Measurements from ENCODE around the gene BEST1.
A peak's percentile ranks its signal among the peaks of the same experiment; 100 is the strongest.

Gene BEST1

DNA sequence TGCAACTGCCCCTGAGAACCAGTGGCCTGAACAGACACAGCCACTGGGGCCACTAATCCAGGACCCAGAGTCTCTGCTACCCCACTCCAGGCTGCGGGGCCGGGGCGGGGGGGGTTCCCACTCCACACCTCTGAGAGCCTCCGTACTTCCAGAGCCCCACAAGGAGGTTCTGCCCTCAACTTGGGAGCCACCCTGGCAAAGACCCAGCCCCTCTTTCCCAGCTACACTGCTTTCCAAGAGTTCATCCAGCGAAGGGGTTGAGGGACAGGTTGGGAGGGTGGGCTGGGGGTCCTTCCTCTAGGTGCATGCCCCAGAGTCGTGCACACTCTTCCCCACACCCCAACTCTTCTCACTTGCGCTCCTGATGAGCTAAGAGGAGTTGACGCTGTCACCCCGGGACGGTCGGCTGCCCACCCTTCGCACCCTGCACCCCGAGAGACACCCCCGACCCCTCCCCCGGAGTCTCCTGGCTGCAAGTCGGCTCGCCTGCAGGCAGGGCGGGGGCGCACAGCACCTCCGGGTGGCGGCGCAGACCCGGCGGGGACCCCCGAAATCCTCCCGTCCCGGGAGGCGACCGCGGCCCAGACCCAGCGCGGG lies 33.3 kb upstream of the BEST1 start:
- no peak for DNase-seq

DNA sequence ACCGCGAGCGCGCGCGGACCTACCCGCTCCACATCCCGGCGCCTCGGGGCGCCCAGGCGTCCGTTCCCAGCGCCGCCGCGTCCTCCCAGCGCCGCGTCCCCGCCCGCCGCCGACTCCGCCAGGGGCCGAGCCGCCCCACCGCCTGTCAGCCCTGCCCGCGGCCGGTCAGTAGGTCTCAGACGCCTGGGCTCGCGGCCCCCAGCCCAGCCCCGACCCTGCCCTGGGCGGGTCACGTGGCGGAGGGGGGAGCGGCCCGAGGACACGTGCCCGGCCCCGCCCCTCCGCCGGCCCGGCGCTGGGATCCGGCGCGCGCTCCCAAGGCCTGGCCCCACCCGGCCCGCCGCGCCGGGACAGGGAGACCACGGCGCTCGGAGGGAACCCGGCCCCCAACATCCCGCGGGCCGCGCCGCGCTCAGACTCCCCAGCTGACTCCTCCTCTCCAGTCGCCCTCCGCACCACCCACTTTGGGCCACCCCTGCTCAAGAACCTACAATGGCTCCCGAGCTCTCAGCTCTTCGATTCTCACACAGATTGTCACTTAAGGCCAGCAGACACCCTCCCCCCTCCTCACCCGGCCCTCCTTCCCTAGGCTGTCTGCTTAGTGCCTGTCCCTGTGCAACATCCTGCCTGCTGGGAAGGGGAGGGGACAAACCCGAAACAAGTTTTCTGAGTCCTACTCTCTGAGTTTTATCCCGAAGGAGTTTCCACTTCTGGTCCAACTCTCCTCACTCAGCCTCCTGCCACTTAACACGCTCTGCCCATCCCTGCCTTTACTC lies 32.6 kb upstream of the BEST1 start, which contains the start of gene RAB3IL1:
TSS of gene RAB3IL1 (minus strand) at position 233 of the 776 bp plus-strand sequence. CDS start at position 34, 199 bp downstream.
- no peak for DNase-seq

GRCh38 chr11:61918251-61918937 lies 31.8 kb upstream of the BEST1 start:
- DNase-seq: no peak

DNA sequence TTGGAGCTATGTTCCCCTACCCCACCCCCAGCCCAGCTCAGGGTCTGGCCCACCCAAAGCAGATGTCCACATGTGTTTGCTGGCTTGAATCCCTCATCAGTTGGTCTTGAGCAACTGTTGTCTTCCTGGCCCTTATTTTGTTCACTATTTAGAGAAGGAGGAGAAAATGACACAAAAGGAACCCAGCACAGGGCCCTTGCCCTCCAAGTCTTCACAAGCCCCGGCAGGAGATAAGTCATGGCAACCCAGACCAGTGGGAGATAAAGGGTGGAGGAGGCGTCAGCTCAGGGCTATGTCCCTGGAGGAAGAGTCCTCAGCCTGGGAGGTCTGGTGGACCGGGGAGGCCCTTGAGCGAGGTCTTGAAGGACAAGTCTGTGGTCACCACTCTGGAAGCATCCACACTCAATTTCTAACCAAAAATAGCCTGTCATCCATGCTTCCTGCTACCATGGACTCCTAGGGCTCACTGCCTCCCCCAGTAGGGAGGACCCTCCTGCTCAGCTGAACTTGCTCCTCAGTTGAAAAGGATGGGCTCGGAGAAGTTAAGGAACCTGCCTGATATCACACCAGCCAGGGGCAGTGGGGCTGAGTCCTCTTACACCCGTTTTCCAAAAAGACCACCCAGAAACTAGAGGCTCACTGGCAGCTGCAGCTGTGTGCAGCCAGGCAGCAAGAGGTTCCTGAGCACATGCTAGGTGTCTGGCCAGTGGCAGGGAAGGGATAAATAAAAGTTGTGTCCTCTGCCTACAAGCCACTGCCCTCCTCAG lies 31.0 kb upstream of the BEST1 start:
- DNase-seq: no peak

GRCh38 chr11:61919705-61920631 lies 30.2 kb upstream of the BEST1 start:
- no peak for DNase-seq

- no peak for DNase-seq
These were observed 28.7 kb upstream of the BEST1 start for GRCh38 chr11:61921446-61921845.

DNA sequence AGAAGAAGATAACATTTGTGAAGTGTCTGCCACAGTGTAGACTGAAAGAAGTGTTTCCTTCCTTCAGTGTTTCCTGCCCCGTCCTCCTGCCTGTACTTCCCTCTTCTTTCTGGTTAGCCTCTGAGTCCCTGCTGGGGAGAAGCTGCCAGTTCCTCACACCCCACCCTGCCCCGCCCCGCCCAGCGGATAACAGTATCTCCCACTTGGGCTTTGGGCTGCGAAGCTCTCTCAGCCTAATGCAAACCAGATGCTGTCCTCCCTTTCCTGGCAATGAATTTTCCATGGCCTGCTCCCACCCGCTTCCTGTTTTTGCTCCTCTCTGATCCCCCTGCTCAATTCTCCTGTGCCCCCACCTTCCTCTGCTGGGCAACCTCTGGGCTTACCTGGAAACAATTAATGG lies 27.6 kb upstream of the BEST1 start:
- DNase-seq: no peak

DNA sequence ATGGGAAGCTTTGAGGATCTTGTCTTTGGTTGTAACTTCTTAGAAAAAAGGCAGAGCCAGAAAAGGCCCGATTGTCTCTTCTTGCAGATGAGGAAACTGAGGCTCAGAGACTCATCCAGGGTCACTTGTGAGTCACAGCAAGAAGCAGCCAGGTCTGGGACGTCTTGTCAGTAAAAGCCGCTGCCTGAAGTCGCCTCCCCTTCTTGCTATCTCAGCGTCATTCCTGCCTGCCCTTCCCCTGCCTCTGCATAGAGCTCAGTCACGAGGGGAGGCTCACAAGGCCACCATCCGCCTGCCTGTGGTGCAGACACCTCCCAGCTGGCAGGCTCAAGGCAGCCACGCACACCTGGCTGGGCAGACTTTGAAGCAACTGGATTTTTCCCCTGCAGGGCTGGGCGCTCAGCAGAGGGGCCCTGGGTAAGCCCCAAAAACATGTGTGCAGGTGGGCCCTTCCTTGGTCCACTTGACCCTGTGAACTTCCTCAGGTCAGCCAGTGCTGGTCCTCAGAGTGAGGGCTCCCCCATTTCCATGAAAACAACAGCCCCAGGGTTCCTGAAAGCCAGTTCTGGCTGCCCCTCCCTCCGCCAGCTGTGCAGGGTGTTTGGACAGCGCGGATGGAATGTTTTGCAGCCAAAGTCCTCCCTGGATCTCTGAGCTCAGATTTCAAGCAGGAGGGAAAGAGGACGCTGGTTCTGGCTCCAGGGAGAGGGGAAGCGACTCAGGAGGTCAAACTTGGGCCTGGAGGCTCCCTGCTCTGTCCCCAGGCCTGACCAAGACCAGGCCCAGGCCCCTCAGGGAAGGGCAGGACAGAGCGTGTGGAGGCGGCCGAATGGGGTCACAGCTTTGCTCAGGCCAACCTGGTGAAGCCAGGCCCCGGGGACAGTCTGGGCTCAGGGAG lies 26.7 kb upstream of the BEST1 start:
- no peak for DNase-seq

- no peak for DNase-seq
These were observed 26.1 kb upstream of the BEST1 start for GRCh38 chr11:61924064-61924455.

DNA sequence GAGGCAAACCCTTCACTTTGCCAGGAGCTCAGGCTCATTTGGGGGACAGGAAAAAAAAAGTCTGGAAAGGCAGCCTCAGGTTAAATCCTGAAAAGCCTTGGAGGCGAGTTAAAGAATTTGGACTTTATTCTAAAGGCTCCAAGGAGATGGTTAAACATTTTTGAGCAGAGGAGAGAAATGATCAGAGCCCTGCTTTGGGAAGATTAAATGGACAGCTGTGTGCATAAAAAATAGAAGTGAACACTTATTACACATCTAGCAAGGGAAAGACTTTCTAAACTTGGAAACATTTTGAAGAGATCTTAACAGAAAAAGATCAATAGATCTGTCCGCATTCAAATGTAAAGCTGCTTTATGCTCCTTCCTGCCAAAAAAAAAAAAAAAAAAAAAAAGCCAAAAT lies 24.4 kb upstream of the BEST1 start:
- DNase-seq: no peak

DNA sequence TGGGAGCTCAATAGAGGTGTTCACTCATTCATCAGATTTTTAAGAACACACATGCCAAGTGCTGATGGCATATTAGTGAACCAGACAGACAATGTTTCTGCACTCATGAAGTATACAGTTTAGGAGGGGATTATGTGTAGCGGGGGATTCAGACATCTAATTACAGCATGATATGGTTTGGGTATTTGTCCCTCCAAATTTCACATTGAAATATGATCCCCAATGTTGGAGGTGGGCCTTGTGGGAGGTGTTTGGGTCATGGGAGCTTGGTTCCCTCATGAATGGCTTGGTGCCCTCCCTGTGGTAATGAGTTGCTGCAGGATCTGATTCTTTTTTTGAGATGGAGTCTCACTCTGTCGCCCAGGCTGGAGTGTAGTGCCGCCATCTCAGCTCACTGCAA lies 23.9 kb upstream of the BEST1 start:
- DNase-seq: no peak

- DNase-seq: no peak
These were observed 22.6 kb upstream of the BEST1 start for GRCh38 chr11:61927501-61927900.

GRCh38 chr11:61928606-61929005 lies 21.5 kb upstream of the BEST1 start:
- DNase-seq: no peak

GRCh38 chr11:61930933-61931332 lies 19.2 kb upstream of the BEST1 start:
- no peak for DNase-seq

DNA sequence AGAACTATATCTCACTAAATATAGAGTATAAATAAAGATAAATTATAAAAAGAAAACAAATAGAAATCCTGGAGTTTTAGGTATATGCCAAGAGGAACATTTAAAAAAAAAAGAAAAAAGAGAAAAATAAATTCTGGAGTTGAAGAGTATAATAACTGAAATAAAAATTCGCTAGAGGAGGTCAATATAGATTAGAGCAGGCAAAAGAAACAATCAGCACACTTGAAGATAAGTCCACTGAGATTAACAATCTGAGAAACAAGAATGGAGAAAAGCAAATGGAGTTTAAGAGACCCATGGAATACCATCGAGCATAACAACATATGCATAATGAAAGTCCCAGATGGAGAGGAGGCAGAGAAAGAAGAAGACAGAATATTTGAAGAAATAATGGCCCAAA lies 14.3 kb upstream of the BEST1 start:
- DNase-seq: no peak

GRCh38 chr11:61940466-61940865 lies 9.7 kb upstream of the BEST1 start:
- no peak for DNase-seq

- DNase-seq: no peak
These were observed 5.0 kb upstream of the BEST1 start for GRCh38 chr11:61945191-61945590.

- DNase-seq: no peak
These were observed 3.3 kb upstream of the BEST1 start for GRCh38 chr11:61946894-61947293.

DNA sequence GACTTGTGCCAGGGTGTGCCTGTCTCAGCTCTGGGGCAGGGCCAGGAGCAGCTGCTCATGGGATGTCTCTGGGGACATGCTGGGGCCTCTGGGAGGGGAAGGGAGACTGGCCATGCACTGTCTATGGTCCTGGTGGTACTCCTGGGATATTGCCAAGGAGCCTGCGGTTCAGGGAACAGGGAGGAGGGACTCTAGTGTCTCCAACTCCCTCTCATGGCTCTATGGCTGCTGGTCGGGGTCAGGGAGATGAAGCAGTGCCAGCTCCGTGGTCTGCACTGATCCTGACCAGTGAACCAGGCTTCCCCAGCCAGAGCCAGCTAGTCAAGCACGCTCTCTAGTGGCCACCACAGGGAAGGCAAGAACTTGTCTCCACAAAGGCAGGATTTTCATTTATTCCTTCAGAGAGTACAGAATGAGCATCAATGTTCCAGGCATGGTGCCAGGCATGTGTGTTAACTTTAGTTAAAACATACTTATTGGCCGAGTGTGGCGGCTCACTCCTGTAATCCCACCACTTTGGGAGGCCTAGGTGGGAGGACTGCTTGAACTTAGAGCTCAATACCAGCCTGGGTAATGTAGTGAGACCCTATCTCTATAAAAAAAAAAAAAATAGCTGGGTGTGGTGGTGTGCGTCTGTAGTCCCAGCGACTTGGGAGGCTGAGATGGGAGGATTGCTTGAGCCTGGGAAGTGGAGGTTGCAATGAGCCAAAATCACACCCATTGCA lies 2.5 kb upstream of the BEST1 start:
- peak; percentile 67 for DNase-seq

DNA sequence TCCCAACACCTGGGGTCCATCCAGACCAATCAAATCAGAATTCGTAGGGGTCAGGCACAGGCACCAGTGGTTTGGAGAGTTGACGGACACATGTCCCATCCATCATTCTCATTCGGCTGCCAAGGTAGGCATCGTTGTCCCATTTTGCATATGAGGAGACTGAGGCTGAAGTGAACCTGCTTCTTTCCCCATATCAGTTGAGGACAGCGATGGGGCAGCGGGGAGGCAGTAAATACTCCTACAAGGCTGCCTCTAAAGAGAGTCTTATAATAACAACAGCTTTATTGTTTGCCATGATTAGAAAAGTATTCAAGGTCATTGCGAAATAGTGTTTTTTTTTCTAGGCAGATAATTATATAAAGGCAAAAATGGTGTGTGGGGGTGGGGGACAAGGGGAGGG lies 1.6 kb upstream of the BEST1 start:
- no peak for DNase-seq

All from activated naive CD4-positive, alpha-beta T cell treated with Interleukin-2 at 50 U/mL for 16 hours (primary cell).